ENCODE measurements around the gene OPA1. TPM values are rescaled to one million over a fixed set of nuclear protein-coding genes. Genes with fewer than 3 reads are reported as not detected.

Gene OPA1
- total RNA-seq, 6 donors from 2014 or later: 31.1 to 48.8 (median 42.5) TPM

DNA sequence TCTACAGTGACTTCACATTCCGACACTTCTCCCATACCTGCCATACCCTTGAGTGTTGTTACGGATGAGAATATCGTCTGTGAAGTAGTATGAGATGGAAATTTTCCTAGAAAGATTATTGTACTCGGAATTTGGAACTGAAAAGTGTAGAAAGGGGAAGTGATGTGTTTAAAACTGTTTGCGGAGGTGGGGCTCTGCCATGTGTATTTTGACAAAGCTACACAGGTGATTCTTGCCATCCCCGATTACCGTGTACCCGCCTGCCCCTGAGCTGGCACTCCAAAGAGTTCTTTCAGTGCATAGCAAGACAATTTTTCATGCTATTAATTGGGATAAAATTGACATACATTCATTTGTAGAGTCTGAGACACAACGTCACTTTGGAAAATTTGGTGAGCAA lies 81.7 kb downstream of the OPA1 start:
- H3K27me3 ChIP-seq: no peaks in the 10 kb centered on the region
- H3K4me1 ChIP-seq: no peaks in the 10 kb centered on the region
- no peak overlapping the region for H3K4me3 ChIP-seq
- WGBS, 2 donors: 93 to 96% methylated on average over 9 of the region's 9 CpGs
- no peak for ATAC-seq (ENCODE audit: low FRiP score in 2 of 2)
- H3K27ac ChIP-seq: no peak overlapping the region
- no peak for DNase-seq
- peaks cover 0 to 22% (median 3%) of the 10 kb centered on the region in 4 donors for H3K36me3 ChIP-seq
- no peaks in the 10 kb centered on the region for H3K9me3 ChIP-seq
- TF ChIP-seq POLR2AphosphoS5 (IDR thresholded peaks at IDR 0.05): no peak
- TF ChIP-seq, protein P1, sequence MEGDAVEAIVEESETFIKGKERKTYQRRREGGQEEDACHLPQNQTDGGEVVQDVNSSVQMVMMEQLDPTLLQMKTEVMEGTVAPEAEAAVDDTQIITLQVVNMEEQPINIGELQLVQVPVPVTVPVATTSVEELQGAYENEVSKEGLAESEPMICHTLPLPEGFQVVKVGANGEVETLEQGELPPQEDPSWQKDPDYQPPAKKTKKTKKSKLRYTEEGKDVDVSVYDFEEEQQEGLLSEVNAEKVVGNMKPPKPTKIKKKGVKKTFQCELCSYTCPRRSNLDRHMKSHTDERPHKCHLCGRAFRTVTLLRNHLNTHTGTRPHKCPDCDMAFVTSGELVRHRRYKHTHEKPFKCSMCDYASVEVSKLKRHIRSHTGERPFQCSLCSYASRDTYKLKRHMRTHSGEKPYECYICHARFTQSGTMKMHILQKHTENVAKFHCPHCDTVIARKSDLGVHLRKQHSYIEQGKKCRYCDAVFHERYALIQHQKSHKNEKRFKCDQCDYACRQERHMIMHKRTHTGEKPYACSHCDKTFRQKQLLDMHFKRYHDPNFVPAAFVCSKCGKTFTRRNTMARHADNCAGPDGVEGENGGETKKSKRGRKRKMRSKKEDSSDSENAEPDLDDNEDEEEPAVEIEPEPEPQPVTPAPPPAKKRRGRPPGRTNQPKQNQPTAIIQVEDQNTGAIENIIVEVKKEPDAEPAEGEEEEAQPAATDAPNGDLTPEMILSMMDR (IDR thresholded peaks at IDR 0.05): no peak
- no peak for TF ChIP-seq EP300 (IDR thresholded peaks at IDR 0.05)
- no peak for TF ChIP-seq POLR2A (IDR thresholded peaks at IDR 0.05)

DNA sequence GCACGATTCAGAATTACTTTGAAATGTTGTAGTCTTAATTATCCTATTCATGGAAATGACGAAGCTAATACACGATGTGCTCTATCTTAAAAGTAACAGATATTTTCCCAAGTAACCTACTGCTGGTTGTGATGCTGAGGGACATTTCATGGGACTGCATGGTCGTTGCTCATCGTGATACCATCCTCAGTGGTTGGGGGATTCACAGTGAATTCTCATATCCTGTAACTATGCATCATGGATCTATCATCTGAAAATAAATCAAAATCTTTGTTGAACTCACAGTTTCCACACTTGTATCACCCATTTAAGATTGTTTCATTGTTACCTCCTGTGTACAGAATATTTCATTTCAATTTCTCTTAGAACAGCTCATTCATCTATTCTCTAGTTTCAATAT lies 84.7 kb downstream of the OPA1 start:
- no peaks in the 10 kb centered on the region for H3K9me3 ChIP-seq
- no peaks in the 10 kb centered on the region for H3K27me3 ChIP-seq
- DNase-seq (no peak), ATAC-seq (ENCODE audit: low FRiP score in 2 of 2) (no peak)
- peaks cover 0 to 9% (median 0%) of the 10 kb centered on the region in 4 donors for H3K36me3 ChIP-seq
- no peak overlapping the region for H3K27ac ChIP-seq
- no peaks in the 10 kb centered on the region for H3K4me1 ChIP-seq
- WGBS, 2 donors: 85 to 92% methylated on average over 5 of the region's 5 CpGs
- TF ChIP-seq, protein P1 (IDR thresholded peaks at IDR 0.05): no peak
- TF ChIP-seq POLR2A (IDR thresholded peaks at IDR 0.05): no peak
- TF ChIP-seq POLR2AphosphoS5 (IDR thresholded peaks at IDR 0.05): no peak
- no peak for TF ChIP-seq EP300 (IDR thresholded peaks at IDR 0.05)
- H3K4me3 ChIP-seq: no peak overlapping the region

DNA sequence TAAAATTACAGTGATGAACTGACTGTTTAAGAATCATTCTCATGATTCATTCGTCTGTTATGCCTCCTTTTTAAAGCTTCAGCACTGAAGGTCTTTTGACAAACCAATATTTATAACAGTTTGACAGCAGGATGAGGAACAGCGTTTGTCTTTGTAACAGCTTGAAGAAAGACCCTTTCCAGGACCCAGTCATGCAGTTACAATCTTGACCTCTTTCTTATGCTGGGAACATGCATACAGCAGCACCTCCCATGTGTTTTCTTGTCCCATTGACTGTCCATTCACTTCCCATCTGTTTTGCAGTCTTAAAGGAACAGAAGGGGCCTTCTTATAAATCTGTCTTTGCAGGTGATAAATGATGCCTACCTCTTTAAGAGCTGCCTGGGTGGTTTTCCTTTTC lies 87.2 kb downstream of the OPA1 start:
- Histone ChIP-seq H3K36me3 (peaks cover 0 to 2% (median 0%) of the 10 kb centered on the region in 4 donors), H3K27me3 (no peaks in the 10 kb centered on the region), H3K4me1 (no peaks in the 10 kb centered on the region), H3K4me3 (no peak overlapping the region), H3K9me3 (no peaks in the 10 kb centered on the region), H3K27ac (no peak overlapping the region)
- WGBS, 2 donors: 63 to 70% methylated on average over 2 of the region's 2 CpGs
- no peak for TF ChIP-seq POLR2AphosphoS5 (IDR thresholded peaks at IDR 0.05)
- no peak for TF ChIP-seq POLR2A (IDR thresholded peaks at IDR 0.05)
- no peak for TF ChIP-seq EP300 (IDR thresholded peaks at IDR 0.05)
- no peak for DNase-seq
- ATAC-seq (ENCODE audit: low FRiP score in 2 of 2): no peak

DNA sequence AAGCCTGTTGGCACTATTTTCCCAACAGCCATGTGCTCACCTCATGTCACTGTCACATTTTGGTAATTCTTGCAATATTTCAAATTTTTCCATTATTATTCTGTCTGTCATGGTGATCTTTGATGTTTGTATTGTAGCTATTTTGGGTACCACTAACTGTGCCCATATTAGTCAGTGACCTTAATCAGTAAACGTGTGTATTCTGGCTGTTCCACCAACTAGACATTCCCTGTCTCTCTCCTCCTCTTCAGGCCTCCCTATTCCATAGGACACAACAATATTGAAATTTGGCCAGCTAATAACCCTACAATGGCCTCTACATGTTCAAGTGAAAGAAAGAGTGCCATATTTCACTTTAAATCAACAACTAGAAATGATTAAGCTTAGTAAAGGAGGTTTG lies 88.6 kb downstream of the OPA1 start:
- no peaks in the 10 kb centered on the region for H3K9me3 ChIP-seq
- TF ChIP-seq EP300 (IDR thresholded peaks at IDR 0.05): no peak
- H3K27ac ChIP-seq: no peak overlapping the region
- peaks cover 0 to 2% (median 0%) of the 10 kb centered on the region in 4 donors for H3K36me3 ChIP-seq
- ATAC-seq (ENCODE audit: low FRiP score in 2 of 2) (no peak), DNase-seq (no peak)
- H3K27me3 ChIP-seq: no peaks in the 10 kb centered on the region
- WGBS, 2 donors: 71 to 84% methylated on average over 1 of the region's 1 CpG
- no peaks in the 10 kb centered on the region for H3K4me1 ChIP-seq
- no peak overlapping the region for H3K4me3 ChIP-seq

DNA sequence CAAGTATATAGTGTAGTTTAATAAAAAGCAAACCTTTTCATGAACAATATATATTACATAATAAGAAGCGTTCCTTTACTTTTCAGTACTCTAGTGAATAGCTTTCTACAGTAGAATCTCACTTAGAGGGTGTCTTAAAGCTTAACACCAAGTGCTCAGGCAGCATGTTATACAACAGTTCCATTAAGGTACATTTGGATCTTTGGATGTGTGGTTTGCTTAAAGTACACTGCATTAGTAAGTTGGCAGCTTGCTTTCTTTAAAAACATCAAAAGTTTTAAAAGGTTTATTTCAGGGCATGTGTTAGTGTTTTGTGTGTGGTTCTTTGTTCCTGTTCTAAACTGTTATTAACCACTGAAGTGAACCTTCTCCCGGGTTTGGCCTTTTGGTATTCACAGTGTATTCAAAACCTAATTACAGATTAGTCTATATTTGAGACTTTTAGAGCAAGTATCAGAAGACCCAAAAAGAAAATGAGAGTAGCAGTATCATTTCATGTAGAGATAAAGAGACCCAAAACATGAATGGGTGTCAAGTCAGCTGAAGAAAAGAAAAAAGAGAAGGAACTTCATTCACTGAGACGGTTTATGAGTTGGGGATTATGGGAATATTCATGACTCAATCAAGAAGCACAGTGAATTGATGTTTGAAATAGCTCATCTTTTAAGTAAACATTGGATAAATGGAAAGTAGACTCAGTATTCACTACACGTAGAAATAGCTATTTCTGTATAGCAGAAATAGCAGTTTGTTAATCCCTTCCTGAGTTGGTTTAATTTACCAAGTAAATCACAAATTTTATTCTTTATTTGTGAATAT lies 93.9 kb downstream of the OPA1 start:
- no peak for TF ChIP-seq POLR2A (IDR thresholded peaks at IDR 0.05)
- TF ChIP-seq, protein P1 (IDR thresholded peaks at IDR 0.05): no peak
- no peak for TF ChIP-seq POLR2AphosphoS5 (IDR thresholded peaks at IDR 0.05)
- TF ChIP-seq EP300 (IDR thresholded peaks at IDR 0.05): no peak
- no peaks in the 10 kb centered on the region for H3K4me1 ChIP-seq
- WGBS, 2 donors: 77 to 85% methylated on average over 4 of the region's 4 CpGs
- H3K36me3 ChIP-seq: peaks cover 0 to 7% (median 2%) of the 10 kb centered on the region in 4 donors
- no peak for ATAC-seq (ENCODE audit: low FRiP score in 2 of 2)
- H3K27me3 ChIP-seq: no peaks in the 10 kb centered on the region
- no peak for DNase-seq
- no peak overlapping the region for H3K4me3 ChIP-seq
- no peaks in the 10 kb centered on the region for H3K9me3 ChIP-seq
- H3K27ac ChIP-seq: no peak overlapping the region
